Progenitor cell of endocrine pancreas (in vitro differentiated cells): ENCODE measurements around the gene BCAS3. TPM values are rescaled to one million over a fixed set of nuclear protein-coding genes. Genes with fewer than 3 reads are reported as not detected.
"Not testable (repeated sequence)": the region's sequence is repeated elsewhere in the genome, so short reads cannot be mapped to it uniquely, and the experiment has no call there.

ENCODE experiments used
- DNase-seq: peaks from one replicate; pipeline ENCODE4 v3.0.0; 2021; ENCODE audit warnings: low spot score; ENCODE audit not compliant: unreplicated experiment
- H3K27ac Mint-ChIP-seq: 2 replicates; pipeline ENCODE4 v1.8.0; 2021; ENCODE audit warnings: mild to moderate bottlenecking, moderate library complexity, mixed read lengths
- H3K27me3 Mint-ChIP-seq: 2 replicates; pipeline ENCODE4 v1.8.0; 2021; ENCODE audit warnings: mixed read lengths
- H3K36me3 Mint-ChIP-seq: 2 replicates; pipeline ENCODE4 v1.8.0; 2022; ENCODE audit warnings: mixed read lengths; ENCODE audit not compliant: insufficient read depth
- H3K4me1 Mint-ChIP-seq: 2 replicates; pipeline ENCODE4 v1.8.0; 2021; ENCODE audit warnings: low read depth, mixed read lengths
- H3K4me3 Mint-ChIP-seq: 2 replicates; pipeline ENCODE4 v1.8.0; 2021; ENCODE audit warnings: low read depth, mild to moderate bottlenecking, moderate library complexity, mixed read lengths
- H3K9me3 Mint-ChIP-seq: 2 replicates; pipeline ENCODE4 v1.8.0; 2021; ENCODE audit warnings: low read depth, mixed read lengths
- total RNA-seq: library from RNA; stranded (reverse); gene quantifications from 2 replicates; pipeline ENCODE4 v1.2.1, GENCODE V29; 2021
- TF ChIP-seq, protein P1 (sequence below): fragments of 200-600 bp; sonication (generic); IDR thresholded peaks from one replicate; pipeline ENCODE4 v1.5.0; 2021; ENCODE audit warnings: antibody characterized with exemption, mild to moderate bottlenecking; ENCODE audit not compliant: unreplicated experiment

Gene BCAS3
- total RNA-seq, 1 donor from 2014 or later = 36.1 TPM

DNA sequence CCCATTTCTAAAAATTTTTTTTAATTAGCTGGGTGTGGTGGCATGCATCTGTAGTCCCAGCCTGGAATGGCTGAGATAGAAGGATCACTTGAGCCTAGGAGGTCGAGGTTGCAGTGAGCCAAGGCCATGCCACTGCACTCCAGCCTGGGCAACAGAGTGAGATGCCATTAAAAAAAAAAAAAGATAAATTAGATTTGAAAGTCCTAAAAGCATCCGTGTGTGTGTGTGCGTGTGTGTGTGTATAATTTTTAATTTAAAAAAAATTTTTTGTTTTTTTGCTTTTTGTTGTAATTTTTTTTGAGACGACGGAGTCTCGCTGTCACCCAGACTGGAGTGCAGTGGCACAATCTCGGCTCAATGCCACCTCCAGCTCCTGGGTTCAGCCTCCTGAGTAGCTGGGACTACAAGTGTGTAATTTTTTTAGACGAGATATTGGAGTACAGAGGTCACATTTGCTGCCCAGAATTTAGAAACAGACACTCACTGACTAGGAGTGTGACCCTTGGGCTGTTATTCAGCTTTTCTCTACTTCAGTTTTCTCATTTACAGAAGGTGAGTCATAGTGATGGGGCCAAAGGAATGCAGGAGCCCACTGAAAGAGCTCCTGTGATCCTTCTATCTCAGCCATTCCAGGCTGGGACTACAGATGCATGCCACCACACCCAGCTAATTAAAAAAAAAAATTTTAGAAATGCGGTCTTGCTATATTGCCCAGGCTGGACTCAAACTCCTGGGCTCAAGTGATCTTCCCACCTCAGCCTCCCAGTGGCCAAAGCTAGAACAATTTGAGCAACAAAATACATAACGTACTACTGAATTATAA is 749.0 kb downstream of the BCAS3 start:
- no peak for DNase-seq
- Mint-ChIP-seq H3K27me3 (peaks cover 41% of the 10 kb centered on the region), H3K36me3 (no peaks in the 10 kb centered on the region), H3K9me3 (no peaks in the 10 kb centered on the region), H3K4me1 (no peaks in the 10 kb centered on the region), H3K27ac (no peak overlapping the region), H3K4me3 (no peak overlapping the region)
- TF ChIP-seq, protein P1, sequence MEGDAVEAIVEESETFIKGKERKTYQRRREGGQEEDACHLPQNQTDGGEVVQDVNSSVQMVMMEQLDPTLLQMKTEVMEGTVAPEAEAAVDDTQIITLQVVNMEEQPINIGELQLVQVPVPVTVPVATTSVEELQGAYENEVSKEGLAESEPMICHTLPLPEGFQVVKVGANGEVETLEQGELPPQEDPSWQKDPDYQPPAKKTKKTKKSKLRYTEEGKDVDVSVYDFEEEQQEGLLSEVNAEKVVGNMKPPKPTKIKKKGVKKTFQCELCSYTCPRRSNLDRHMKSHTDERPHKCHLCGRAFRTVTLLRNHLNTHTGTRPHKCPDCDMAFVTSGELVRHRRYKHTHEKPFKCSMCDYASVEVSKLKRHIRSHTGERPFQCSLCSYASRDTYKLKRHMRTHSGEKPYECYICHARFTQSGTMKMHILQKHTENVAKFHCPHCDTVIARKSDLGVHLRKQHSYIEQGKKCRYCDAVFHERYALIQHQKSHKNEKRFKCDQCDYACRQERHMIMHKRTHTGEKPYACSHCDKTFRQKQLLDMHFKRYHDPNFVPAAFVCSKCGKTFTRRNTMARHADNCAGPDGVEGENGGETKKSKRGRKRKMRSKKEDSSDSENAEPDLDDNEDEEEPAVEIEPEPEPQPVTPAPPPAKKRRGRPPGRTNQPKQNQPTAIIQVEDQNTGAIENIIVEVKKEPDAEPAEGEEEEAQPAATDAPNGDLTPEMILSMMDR = peak; percentile 9

DNA sequence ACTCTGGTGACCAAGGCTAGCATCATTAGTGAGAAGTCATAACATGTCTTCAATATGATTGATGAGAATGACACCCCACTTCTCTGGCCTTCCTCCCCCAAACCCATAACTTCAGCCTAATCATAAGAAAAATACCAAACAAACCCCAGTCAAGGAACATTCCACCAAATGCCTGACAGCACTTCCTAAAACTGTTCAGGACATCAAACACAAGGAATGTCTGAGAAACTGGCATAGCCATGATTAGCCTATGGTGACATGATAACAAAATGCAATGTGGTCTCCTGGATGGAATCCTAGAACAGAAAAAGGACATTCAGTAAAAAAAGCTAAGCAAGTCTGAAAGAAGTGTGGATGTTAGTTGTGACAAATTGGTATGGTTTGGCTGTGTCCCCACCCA is 749.9 kb downstream of the BCAS3 start:
- Mint-ChIP-seq H3K27me3 (peaks cover 32% of the 10 kb centered on the region), H3K4me3 (no peak overlapping the region), H3K36me3 (no peaks in the 10 kb centered on the region), H3K4me1 (no peaks in the 10 kb centered on the region), H3K9me3 (no peaks in the 10 kb centered on the region), H3K27ac (no peak overlapping the region)
- TF ChIP-seq, protein P1 = no peak
- no peak for DNase-seq

DNA sequence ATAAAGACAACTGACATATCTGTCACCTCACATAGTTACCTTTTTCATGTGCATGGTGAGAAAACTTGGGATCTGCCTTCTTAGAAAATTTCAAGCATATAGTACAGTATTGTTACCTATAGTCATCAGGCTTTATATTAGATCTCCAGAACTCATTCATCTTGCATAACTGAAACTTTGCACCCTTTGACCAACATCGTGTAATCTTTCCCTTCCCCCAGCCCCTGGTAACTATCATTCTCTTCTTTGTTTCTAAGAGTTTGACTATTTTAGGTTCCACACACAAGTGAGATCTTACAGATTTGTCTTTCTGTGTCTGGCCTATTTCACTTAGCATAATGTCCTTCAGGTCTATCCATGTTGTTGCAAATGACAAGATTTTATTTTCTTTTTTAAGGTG is 751.6 kb downstream of the BCAS3 start:
- Mint-ChIP-seq H3K36me3 (no peaks in the 10 kb centered on the region), H3K4me3 (no peak overlapping the region), H3K27ac (no peak overlapping the region), H3K4me1 (no peaks in the 10 kb centered on the region), H3K9me3 (peaks cover 1% of the 10 kb centered on the region), H3K27me3 (peaks cover 29% of the 10 kb centered on the region)
- TF ChIP-seq, protein P1 = no peak
- no peak for DNase-seq

DNA sequence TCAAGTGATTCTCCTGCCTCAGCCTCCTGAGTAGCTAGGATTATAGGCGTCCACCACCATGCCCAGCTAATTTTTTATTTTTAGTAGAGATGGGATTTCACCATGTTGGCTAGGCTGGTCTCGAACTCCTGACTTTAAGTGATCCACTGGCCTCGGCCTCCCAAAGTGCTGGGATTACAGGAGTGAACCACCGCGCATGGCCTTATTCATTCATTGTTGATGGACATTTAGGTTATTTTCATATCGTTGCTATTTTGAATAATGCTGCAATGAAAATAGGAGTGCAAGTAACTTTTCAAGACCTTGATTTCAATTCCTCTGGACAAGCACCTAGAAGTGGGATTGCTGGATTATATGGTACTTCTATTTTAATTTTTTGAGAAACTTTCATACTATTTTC is 752.2 kb downstream of the BCAS3 start:
- not testable (repeated sequence) for H3K4me1 Mint-ChIP-seq, H3K27ac Mint-ChIP-seq, H3K9me3 Mint-ChIP-seq, H3K36me3 Mint-ChIP-seq, H3K4me3 Mint-ChIP-seq, DNase-seq
- peaks cover 25% of the 10 kb centered on the region for H3K27me3 Mint-ChIP-seq

DNA sequence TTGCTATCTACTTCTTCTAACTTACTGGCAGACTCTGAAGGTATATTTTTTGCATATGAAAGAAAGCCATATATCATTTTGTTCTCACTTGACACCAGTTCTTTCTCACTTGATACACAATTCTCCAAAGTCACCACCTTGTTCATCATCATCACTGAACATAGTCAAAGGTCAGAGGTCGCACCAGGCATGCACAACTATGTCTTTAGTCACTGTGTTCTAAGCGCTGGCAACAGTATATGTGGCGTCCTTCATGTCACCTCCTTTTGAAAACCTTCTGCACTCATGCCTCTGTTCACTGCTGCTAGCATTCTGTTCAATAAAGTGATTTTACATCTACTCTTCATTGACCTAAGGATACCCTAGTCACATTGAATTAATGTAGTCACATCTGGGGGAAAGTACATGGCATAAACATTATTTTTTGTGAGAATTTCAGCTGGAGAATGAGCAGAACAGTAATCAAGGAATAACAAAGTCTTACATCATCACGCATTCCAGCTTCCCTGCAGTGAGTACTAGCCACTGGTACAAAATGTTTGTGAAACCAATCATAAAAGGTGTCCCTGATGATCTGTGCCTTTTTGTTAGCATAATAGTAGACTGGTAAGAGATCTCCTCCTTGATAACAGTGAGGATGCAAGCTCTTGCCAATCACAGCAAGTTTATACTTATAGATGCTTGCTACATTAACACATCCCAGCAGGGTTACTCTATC is 754.1 kb downstream of the BCAS3 start:
- H3K9me3 Mint-ChIP-seq = peaks cover 12% of the 10 kb centered on the region
- TF ChIP-seq, protein P1 = no peak
- no peaks in the 10 kb centered on the region for H3K36me3 Mint-ChIP-seq
- peaks cover 22% of the 10 kb centered on the region for H3K27me3 Mint-ChIP-seq
- H3K4me3 Mint-ChIP-seq = no peak overlapping the region
- no peaks in the 10 kb centered on the region for H3K4me1 Mint-ChIP-seq
- no peak overlapping the region for H3K27ac Mint-ChIP-seq
- DNase-seq = no peak
